ENCODE data around the gene PIGP.
"Not testable (repeated sequence)": the region's sequence is repeated elsewhere in the genome, so short reads cannot be mapped to it uniquely, and the experiment has no call there.

Gene PIGP

DNA sequence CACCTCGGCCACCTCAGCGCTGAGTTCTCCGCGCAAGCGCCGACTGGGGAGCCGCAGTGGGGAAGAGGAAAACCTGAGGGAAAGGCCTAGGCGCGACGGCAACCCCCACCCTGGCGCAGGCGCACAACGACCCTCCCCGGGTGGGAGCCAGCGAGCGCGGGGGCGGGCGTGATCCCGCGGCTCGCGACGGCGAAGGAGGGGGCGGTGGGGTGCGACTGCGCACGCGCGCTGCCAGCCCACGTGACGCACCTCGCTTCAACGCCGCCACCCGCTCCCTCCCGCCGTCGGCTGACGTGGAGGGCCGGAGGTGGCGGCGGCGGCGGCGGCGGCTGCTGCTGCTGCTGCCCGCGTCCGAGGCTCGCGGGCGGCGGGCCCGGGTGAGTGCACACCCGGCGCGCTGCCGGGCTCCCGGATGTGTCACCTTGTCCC lies at the start of gene PIGP, which contains the start of gene TTC3:
PIGP (minus strand) TSS at position 84 of the 429 bp plus-strand sequence. CDS start 556 bp downstream, outside the sequence.
TTC3 (plus strand) TSS at position 267 of the 429 bp plus-strand sequence. CDS start 14,004 bp downstream, outside the sequence.
- in situ Hi-C loops (cut with MboI; ENCODE audit: low sequenced_read_pairs), result no loop called here

DNA sequence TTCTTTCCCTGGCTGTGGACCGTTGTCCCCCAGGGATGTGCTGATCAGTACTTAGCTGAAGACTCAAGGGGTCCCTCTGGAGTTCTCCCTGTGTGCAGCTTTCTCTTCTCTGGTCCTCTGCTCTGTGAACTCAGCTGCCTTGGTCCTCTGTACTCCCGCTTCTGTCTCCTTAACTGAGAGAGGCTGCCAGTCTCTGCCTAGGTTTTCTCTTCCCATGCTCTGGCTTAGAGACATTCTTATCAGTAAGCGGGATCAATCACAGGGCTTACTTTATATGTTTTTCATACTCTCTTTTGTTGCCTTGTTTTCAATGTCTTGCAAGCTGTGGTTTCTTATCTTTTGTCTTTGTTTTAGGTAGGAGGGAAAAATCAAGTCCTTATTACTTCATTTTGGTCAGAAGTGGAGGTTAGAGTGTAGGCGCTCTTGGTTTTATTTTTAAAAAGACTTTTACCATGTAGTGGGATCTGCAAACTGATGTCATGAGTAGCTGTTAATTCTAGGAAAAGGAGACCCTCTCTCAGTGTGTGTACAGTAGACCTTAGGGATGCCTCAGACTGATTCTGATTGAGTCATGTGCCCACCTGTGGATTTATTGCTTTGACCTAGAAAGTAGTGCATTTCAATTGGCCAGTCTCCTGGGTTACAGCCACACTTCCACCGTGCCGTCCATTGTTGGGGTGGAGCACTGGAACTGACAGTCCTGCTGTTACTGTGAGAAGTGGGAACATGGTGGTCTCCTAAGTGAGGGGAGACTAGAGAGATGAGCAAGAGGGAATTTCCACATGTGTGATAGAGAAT lies 46.7 kb upstream of the PIGP start:
- in situ Hi-C loops (cut with MboI; ENCODE audit: low sequenced_read_pairs), result no loop called here

DNA sequence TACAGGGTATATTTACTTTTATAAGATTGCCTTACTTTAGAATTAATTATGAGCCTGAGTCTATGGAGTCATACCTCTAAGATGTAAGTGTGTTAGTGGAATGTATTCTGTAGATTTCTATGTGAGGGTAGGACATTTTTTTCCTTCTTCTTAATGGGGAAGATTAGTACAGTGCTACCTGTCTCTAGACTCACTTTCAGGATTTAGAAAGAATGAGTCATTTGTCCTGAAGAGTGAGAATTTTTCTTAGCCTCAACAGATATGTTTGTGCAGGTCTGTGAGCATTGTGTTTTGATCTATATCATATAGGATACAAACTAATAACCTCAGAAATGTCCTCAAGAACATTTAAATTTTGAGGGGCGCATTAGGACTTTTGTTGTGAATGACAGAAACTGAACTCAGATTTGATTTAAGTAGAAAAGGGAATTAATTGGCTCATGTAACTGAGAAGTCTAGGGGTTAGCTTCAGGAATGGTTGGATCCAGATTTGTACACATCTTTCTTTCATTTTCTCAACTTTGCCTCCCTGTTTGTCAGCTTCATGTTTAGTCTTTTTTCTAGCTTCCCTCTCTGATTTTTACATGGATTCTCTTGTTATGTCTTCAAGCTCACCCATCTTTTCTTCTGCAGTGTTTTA lies 45.4 kb upstream of the PIGP start:
- in situ Hi-C loops (cut with MboI; ENCODE audit: low sequenced_read_pairs), result no loop called here

DNA sequence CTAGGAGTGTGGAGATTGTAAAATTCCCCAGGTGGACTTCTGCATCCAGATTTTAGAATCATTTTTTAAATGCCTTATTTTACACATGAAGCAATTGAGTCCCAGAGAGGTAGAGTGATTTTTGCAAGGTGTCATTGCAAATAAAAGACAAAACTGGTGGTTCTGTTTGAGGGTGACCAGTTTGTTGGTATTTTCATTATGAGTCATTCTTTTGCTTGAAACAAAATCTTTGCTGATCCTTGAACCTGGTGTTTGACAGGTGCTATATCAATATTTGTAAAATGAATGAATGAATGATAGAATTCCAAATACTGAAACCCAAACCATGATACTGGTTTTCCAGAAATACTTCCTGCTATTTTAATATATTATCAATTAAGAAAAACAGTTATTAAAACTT lies 44.3 kb upstream of the PIGP start:
- in situ Hi-C loops (cut with MboI; ENCODE audit: low sequenced_read_pairs), result no loop called here

DNA sequence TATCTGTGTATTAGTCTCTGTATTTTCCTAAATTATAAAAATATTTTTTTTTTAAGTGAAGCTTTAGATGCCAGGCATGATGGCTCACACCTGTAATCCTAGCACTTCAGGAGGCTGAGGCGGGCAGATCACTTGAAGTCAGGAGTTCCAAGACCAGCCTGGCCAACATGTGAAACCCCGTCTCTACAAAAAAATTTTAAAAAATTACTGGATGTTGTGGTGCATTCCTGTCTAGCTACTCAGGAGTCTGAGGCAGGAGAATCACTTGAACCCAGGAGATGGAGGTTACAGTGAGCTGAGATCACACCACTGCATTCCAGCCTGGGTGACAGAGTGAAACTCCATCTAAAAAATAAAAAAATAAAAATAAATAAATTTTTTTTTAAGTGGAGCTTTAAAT lies 43.6 kb upstream of the PIGP start:
- in situ Hi-C loops (cut with MboI; ENCODE audit: low sequenced_read_pairs), result not testable (repeated sequence)

DNA sequence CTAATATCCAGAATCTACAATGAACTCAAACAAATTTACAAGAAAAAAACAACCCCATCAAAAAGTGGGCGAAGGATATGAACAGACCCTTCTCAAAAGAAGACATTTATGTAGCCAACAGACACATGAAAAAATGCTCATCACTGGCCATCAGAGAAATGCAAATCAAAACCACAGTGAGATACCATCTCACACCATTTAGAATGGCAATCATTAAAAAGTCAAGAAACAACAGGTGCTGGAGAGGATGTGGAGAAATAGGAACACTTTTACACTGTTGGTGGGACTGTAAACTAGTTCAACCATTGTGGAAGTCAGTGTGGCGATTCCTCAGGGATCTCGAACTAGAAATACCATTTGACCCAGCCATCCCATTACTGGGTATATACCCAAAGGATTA lies 41.4 kb upstream of the PIGP start:
- in situ Hi-C loops (cut with MboI; ENCODE audit: low sequenced_read_pairs), result not testable (repeated sequence)

DNA sequence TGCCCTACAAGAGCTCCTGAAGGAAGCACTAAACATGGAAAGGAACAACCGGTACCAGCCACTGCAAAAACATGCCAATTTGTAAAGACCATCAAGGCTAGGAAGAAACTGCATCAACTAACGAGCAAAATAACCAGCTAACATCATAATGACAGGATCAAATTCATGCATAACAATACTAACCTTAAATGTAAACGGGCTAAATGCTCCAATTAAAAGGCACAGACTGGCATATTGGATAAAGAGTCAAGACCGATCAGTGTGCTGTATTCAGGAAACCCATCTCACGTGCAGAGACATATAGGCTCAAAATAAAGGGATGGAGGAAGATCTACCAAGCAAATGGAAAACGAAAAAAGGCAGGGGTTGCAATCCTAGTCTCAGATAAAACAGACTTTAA lies 38.2 kb upstream of the PIGP start:
- in situ Hi-C loops (cut with MboI; ENCODE audit: low sequenced_read_pairs), result not testable (repeated sequence)

DNA sequence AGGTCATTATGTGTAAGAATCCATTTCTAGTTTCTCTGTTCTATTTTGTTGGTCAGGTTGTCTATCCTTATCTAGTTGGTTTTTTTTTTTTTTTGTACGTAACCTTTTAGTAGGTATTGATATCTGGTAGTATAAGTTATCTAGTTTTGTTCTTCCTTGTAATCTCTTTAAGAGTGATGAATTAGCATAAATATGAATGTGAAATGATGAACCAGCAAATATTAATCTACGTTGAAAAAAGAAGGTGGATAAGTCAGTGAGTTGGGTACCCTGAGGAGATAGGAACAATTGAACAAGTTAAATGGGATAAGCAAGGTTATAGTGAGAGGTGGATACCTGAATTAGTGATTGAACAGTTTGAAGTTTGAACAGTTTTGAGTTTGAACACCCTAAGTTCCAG lies 34.1 kb upstream of the PIGP start:
- in situ Hi-C loops (cut with MboI; ENCODE audit: low sequenced_read_pairs), result no loop called here

DNA sequence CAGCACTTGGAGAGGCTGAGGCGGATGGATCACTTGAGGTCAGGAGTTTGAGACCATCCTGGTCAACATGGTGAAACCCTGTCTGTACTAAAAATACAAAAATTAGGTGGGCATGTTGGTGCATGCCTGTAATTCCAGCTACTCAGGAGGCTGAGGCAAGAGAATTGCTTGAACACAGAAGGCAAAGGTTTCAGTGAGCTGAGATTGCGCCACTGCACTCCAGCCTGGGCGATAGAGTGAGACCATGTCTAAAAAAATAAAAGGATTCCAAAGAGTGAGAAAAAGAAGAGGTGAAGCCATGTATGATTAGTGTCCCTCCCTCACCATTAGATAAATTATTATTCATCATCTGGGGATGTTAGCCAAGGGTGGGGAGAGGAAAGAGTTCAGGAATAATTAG lies 29.9 kb upstream of the PIGP start:
- in situ Hi-C loops (cut with MboI; ENCODE audit: low sequenced_read_pairs), result not testable (repeated sequence)

DNA sequence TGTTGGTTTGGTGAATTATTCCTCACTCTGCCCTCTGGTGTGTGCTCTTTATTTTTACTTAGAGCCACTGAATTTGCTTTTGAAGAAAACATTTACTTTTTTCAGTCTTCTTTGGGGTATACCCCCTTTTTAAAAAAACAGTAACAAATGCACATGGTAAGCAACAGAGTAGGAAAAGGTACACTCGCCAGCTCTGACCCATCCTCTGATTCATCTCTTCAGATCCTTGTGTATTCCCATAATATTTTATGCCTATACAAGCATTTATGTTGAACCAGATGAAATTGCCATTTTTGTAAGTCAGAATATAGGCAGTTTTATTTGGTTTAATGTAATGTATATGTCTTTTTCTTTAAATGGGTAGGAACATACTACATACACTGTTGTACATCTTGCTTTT lies 28.5 kb upstream of the PIGP start:
- in situ Hi-C loops (cut with MboI; ENCODE audit: low sequenced_read_pairs), result no loop called here

DNA sequence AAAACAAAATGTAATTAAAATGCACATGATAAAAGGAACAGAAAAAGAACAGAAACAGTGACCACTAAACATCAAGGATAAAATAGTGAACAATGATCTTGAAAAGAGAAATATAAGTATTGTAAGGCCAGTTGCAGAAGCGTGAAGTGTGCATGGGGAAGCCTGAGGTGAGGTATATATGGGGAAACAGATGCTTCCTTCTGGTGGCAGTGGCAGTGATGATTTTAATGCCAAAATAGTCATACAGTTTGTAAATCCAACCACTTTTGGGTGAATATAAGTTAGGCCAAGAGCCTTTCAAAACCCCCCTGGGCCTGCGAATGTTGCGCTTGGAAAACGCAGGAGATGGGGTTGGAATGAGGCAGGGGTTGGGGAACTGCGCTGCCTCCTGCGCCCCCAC lies 27.4 kb upstream of the PIGP start:
- in situ Hi-C loops (cut with MboI; ENCODE audit: low sequenced_read_pairs), result no loop called here

DNA sequence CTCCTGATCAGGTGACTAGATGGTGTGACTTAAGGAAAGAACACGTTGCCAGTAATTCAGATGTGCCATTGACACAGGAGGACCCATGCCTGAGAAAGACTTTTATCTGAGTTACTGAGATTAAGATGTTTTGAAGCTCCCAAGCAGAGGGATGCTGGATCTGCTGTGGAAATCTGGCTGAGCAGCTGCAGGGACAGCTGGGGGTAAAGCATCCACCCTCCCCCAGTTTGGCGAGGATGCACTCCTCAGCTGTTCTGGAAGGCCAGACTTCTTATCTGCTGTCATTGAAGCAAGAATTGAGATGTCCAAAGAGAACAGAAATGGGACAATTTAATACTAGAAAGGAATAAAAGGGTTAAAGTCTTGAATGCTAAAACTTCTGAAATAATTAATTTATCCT lies 25.9 kb upstream of the PIGP start:
- in situ Hi-C loops (cut with MboI; ENCODE audit: low sequenced_read_pairs), result no loop called here

DNA sequence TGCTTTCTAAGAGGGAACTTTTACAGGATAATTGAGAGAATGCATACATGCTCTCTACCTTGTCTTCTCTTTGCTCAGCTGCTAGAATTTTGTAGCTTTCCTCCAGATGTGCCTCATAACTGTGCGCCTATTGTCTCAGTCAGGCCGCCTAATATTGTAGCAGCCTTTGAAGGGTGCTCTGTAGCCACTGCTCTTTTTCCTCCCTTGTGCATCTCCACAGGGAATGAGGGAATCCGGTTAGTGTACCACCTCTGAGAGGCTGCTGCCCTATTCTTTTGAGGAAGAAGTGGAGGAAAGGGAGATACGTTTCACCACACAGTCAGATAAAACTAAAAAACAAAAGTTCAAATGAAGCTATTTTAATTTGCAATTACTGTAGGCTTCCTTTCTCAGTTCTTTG lies 22.9 kb upstream of the PIGP start:
- in situ Hi-C loops (cut with MboI; ENCODE audit: low sequenced_read_pairs), result no loop called here

DNA sequence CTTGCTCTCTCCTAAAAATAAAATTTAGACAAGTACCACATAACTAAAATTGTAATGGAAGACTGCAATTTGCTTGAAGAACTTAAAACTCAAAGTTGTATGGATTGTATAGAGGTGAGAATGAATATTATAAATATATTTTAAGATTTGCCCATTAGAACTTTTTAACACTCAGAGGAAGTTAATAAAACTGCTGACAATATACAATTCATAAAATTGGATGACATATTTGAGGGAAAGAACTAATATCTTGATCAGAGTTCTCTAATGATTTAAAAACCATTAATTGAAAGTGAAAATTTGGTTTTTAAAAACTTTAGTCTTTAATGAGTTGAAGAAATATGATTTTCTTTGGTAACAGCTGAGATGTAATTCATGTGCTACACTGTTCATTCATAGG lies 21.1 kb upstream of the PIGP start:
- in situ Hi-C loops (cut with MboI; ENCODE audit: low sequenced_read_pairs), result no loop called here

DNA sequence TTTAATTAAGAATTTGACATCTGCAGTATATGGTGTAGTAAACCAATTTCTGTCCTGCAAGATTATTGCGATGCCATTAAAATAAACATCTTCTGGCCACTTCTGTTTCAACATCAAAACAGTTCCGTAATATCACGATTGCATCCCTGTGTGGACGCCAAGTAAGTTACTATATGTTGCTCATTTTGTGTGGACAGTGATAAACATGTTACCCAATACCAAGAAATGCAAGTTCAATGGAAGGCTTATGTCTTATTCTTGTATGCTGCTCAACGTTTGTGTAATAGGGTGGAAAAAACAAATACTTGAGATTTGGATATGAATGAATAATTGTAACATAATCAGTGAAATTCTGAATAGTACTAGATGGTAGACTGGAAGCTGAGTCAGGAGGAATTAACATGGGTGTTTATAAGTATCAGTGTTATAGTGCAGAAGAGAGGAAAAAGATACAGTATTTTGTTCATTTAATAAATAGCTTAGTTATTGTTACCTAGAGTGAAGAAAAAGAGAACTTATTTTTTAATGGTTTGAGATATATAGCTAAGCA lies 15.4 kb upstream of the PIGP start:
- in situ Hi-C loops (cut with MboI; ENCODE audit: low sequenced_read_pairs), result no loop called here

DNA sequence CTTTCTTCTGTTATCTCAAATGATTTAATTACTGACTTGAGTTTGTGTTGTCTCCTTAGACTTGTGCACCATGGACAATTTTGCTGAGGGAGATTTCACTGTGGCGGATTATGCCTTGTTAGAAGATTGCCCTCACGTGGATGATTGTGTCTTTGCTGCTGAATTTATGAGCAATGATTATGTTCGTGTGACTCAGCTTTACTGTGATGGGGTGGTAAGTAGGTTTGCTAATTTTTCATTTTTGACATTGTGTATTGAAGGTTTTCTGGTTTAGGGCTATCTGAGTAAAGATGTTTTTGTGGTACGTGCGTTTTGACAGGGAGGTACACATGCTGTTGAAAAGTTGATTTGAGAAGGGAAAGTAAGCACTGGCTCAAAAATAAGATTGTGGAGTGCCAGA lies 14.3 kb upstream of the PIGP start:
- in situ Hi-C loops (cut with MboI; ENCODE audit: low sequenced_read_pairs), result no loop called here

DNA sequence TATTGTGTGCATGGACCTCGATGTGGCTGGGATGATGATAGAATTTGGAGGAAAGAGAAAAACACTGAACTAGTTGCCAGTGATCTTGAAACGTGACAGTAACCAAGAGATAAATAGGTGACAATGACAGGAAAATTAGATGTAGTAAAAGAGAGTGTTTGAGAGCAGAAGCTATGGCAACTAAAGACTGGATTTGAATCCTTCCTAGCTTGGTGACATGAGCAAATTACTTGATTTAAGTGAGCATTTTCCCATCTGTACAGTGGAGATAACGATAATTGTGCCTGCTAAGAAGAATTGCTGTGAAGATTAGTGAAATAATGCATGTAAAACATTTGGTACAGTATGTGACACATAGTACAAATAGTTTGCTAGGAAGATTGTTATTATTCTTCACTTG lies 12.9 kb upstream of the PIGP start:
- in situ Hi-C loops (cut with MboI; ENCODE audit: low sequenced_read_pairs), result no loop called here

DNA sequence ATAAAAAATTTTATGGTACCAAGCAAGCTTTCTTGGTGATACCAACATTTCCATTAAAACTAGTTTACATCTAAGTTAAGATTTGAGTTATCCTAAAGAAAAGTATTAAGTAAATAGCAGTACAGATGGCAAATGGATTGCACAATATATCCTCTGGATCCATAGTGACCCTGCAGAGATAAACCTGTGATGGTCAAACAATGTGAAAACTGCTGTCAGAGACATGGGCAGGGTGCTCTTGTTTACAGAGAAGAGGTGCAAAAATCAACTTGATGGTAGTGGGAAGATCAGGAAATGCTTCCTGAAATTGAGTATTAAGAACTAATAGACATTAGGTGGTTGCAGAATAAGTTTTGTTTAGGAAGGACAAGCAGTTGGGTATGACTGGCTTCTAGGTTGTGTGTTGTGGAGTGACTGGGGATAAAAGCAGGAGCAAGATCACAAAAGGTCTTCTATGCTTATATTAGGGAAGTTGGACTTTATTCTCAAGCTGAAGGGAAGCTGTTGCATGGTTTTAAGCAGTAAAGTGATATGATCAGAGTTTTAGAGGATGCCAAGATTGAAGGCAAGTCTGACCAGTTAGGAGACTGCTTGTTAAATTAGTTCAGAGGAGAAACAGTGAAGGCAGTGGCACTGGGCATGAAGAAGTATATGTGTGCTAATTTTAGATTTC lies 10.1 kb upstream of the PIGP start:
- in situ Hi-C loops (cut with MboI; ENCODE audit: low sequenced_read_pairs), result no loop called here

DNA sequence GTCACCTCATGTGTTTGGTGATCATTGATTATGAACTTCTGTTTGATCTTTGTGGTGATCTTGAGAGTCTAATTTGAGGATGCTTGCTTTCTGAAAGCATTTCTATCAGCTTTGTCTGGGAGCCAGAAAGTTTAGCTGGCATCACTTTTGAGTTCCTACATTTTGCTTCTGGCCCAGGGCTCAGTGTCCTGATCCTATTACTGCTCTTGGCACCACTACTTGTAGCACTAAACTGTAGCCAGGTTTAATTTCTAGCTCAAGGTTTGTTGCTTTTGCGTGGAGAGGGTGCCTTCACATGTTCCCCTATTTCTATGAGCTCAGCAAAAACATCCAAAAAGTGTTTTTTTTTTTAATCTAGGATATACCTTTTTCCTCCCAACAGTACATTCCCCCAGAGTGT lies 9.5 kb upstream of the PIGP start:
- in situ Hi-C loops (cut with MboI; ENCODE audit: low sequenced_read_pairs), result no loop called here

DNA sequence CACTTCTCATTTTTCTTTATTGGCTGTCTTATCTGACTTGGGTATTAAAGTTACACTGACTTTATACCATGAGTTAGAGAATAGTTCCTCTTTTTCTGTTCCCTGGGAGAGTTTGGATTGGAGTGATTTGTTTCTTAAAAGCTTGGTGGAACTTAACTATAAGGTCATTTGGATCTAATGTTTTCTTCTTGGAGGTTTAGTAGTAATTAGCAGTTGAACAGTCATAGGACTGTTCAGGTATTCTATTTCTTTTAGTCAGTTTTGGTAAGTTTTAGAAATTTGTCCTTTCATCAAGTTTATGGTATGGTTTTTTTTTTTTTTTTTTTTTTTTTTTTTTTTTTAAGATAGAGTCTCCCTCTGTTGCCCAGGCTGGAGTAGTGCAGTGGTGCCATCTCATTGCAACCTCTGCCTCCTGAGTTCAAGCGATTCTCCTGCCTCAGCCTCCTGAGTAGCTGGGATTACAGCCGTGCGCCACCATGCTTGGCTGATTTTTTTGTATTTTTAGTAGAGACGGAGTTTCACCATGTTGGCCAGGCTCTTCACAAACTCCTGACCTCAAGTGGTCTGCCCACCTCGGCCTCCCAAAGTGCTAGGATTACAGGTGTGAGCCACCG lies 6.4 kb upstream of the PIGP start:
- in situ Hi-C loops (cut with MboI; ENCODE audit: low sequenced_read_pairs), result no loop called here

DNA sequence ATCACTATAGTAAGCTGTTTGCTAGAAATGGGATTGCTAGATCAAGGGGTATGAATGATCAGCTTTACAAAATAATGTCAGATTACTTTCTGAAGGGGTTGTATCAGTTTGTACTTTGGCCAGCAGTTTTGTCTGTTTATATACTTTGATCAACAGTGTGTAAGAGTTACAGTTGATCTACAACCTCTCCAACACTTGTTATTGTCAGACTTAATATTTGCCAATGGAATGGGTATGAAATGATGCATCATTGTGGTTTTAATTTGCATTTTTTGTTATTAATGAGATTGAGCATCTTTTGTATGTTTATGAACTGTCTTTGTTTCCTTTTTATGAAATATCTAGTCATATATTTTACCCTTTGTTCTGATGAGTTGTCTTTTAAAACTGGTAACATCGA lies 4.5 kb upstream of the PIGP start:
- in situ Hi-C loops (cut with MboI; ENCODE audit: low sequenced_read_pairs), result no loop called here
